Liver (tissue), 9 donors: ENCODE results near the gene HMGB2. TPM values are rescaled to one million over a fixed set of nuclear protein-coding genes. Genes with fewer than 3 reads are reported as not detected.

ENCODE experiments used
- DNase-seq: peaks from one replicate; pipeline ENCODE4 v3.0.0-alpha.2; 2017; ENCODE audit warnings: low spot score
- H3K27ac ChIP-seq, 2 donors: one replicate each; pipeline ENCODE4 v1.7.0; 2013; ENCODE audit warnings: inconsistent platforms in 2 of 2, low read length in 2 of 2, control low read depth in 1 of 2, low read depth in 1 of 2, mild to moderate bottlenecking in 1 of 2
- H3K27me3 ChIP-seq, 4 donors: one replicate each; pipeline versions ENCODE4 v1.6.1 to v1.7.0; 2013; ENCODE audit warnings: low read length in 3 of 4, inconsistent platforms in 1 of 4, mild to moderate bottlenecking in 1 of 4, moderate library complexity in 1 of 4; ENCODE audit not compliant: control insufficient read depth in 4 of 4, insufficient read depth in 4 of 4
- H3K36me3 ChIP-seq, 4 donors: one replicate each; pipeline versions ENCODE4 v1.6.1 to v1.7.0; 2013; ENCODE audit warnings: low read length in 3 of 4, mild to moderate bottlenecking in 3 of 4, low read depth in 1 of 4, moderate library complexity in 1 of 4; ENCODE audit not compliant: control insufficient read depth in 4 of 4, insufficient read depth in 3 of 4
- H3K4me1 ChIP-seq, 4 donors: one replicate each; pipeline versions ENCODE4 v1.6.1 to v1.7.0; 2013; ENCODE audit warnings: low read length in 3 of 4, mild to moderate bottlenecking in 3 of 4, moderate library complexity in 1 of 4; ENCODE audit not compliant: control insufficient read depth in 4 of 4, insufficient read depth in 4 of 4
- H3K4me3 ChIP-seq, 3 donors: one replicate each; pipeline versions ENCODE4 v1.6.1 to v1.7.0; 2013; ENCODE audit warnings: low read length in 3 of 3, control low read depth in 1 of 3, low read depth in 1 of 3, mild to moderate bottlenecking in 1 of 3
- H3K9ac ChIP-seq, 2 donors: one replicate each; pipeline ENCODE4 v1.7.0; 2013; ENCODE audit warnings: low read length in 2 of 2, mild to moderate bottlenecking in 2 of 2, moderate library complexity in 2 of 2, control low read depth in 1 of 2, low read depth in 1 of 2
- H3K9me3 ChIP-seq, 4 donors: one replicate each; pipeline versions ENCODE4 v1.6.1 to v1.7.0; 2013; ENCODE audit warnings: low read length in 3 of 4; ENCODE audit not compliant: control insufficient read depth in 4 of 4
- ATF3 ChIP-seq: IDR thresholded peaks from 2 replicates; pipeline ENCODE4 v1.6.1; 2016; ENCODE audit warnings: antibody characterized with exemption
- FOXA1 ChIP-seq: IDR thresholded peaks from 2 replicates; pipeline ENCODE4 v1.6.1; 2016; ENCODE audit warnings: antibody characterized with exemption
- FOXA2 ChIP-seq: IDR thresholded peaks from 2 replicates; pipeline ENCODE4 v1.6.1; 2016; ENCODE audit warnings: antibody characterized with exemption
- GABPA ChIP-seq, 2 donors: IDR thresholded peaks in 1 of 2; conservative IDR thresholded peaks in 1 of 2; 2 replicates each; pipeline ENCODE4 v1.6.1; 2016; ENCODE audit warnings: antibody characterized with exemption in 2 of 2, mild to moderate bottlenecking in 1 of 2, moderate library complexity in 1 of 2
- HNF4A ChIP-seq, 2 donors: conservative IDR thresholded peaks; 2 replicates each; pipeline ENCODE4 v1.6.1; 2016; ENCODE audit warnings: antibody characterized with exemption in 2 of 2, mild to moderate bottlenecking in 2 of 2
- HNF4G ChIP-seq: IDR thresholded peaks from 2 replicates; pipeline ENCODE4 v1.6.1; 2016; ENCODE audit warnings: antibody characterized with exemption
- JUND ChIP-seq, 2 donors: IDR thresholded peaks; 2 replicates each; pipeline ENCODE4 v1.6.1; 2016; ENCODE audit warnings: antibody characterized with exemption in 2 of 2
- MAX ChIP-seq: IDR thresholded peaks from 2 replicates; pipeline ENCODE4 v1.6.1; 2016; ENCODE audit warnings: antibody characterized with exemption
- NR2F2 ChIP-seq: IDR thresholded peaks from 2 replicates; pipeline ENCODE4 v1.6.1; 2016; ENCODE audit warnings: antibody characterized with exemption
- REST ChIP-seq: IDR thresholded peaks from 2 replicates; pipeline ENCODE4 v1.6.1; 2016; ENCODE audit warnings: antibody characterized with exemption, mild to moderate bottlenecking
- RXRA ChIP-seq, 2 donors: IDR thresholded peaks; 2 replicates each; pipeline ENCODE4 v1.6.1; 2017 to 2018; ENCODE audit warnings: antibody characterized with exemption in 2 of 2, mild to moderate bottlenecking in 1 of 2
- SP1 ChIP-seq: IDR thresholded peaks from 2 replicates; pipeline ENCODE4 v1.6.1; 2018; ENCODE audit warnings: antibody characterized with exemption, mild to moderate bottlenecking
- TAF1 ChIP-seq: conservative IDR thresholded peaks from 2 replicates; pipeline ENCODE4 v1.6.1; 2016; ENCODE audit warnings: antibody characterized with exemption, mild to moderate bottlenecking
- YY1 ChIP-seq: IDR thresholded peaks from 2 replicates; pipeline ENCODE4 v1.6.1; 2016; ENCODE audit warnings: antibody characterized with exemption, mild to moderate bottlenecking
- WGBS: extraction: QIAGEN DNeasy Blood & Tissue Kit; methylation state at CpG from one replicate; pipeline ENCODE4 v1.1.7; 2013; 5-methylcytosine and 5-hydroxymethylcytosine counted together
- polyA plus RNA-seq, 2 donors: library from polyadenylated mRNA; stranded (reverse) in 1 of 2; unstranded in 1 of 2; fragments of 200-250 nt in 1 of 2; fragments of >200 nt in 1 of 2; fragmentation: Nextera tagmentation in 1 of 2; extraction: Ambion mirVana in 1 of 2; gene quantifications; one replicate each; pipeline versions ENCODE4 v1.2.1 to v1.2.3, GENCODE V29; 2013 to 2015
- total RNA-seq, 2 donors: library from RNA; depleted of rRNA; stranded (reverse); fragments of >200 nt; gene quantifications; one replicate each; pipeline ENCODE4 v1.2.3, GENCODE V29; 2014
- donor health status: healthy.
- donor health status: healthy.
- donor health status: healthy.
- donor health status: healthy.
- donor health status: healthy.

Gene HMGB2
- total and polyA plus RNA-seq, 4 donors, result 7.2 to 271 (median 16.9) TPM

- H3K27ac ChIP-seq, result no peak overlapping the region
Observed at GRCh38 chr4:173332021-173332487, 2.1 kb downstream of the HMGB2 start.

GRCh38 chr4:173330590-173330989 lies 3.6 kb downstream of the HMGB2 start:
- TF ChIP-seq GABPA (IDR thresholded peaks at IDR 0.05 in 1 of 2, conservative IDR thresholded peaks at IDR 0.05 in 1 of 2), result no peak
- TF ChIP-seq HNF4G, result no peak
- Histone ChIP-seq H3K27ac (no peak overlapping the region), H3K36me3 (peaks cover 0 to 5% (median 3%) of the 10 kb centered on the region in 4 donors), H3K4me1 (peaks cover 0 to 17% (median 9%) of the 10 kb centered on the region in 4 donors), H3K9ac (no peak overlapping the region), H3K9me3 (no peaks in the 10 kb centered on the region), H3K4me3 (no peak overlapping the region), H3K27me3 (no peaks in the 10 kb centered on the region)
- WGBS, result 94% methylated on average over 2 of the region's 2 CpGs
- no peak for DNase-seq

More at GRCh38 chr4:173332021-173332487, 2.1 kb downstream of the HMGB2 start:
- peaks cover 0 to 5% (median 3%) of the 10 kb centered on the region in 4 donors for H3K36me3 ChIP-seq
- H3K4me1 ChIP-seq, result peaks cover 0 to 17% (median 9%) of the 10 kb centered on the region in 4 donors
- no peak for DNase-seq
- WGBS, result 60% methylated on average over 6 of the region's 6 CpGs
- H3K4me3 ChIP-seq, result peak overlapping the region in 1 of 3 donors; percentile 88
- H3K9me3 ChIP-seq, result no peaks in the 10 kb centered on the region
- H3K27me3 ChIP-seq, result no peaks in the 10 kb centered on the region
- no peak overlapping the region for H3K9ac ChIP-seq
- TF ChIP-seq RXRA (IDR thresholded peaks at IDR 0.05) (no peak), NR2F2 (no peak)

- Histone ChIP-seq H3K4me1 (peaks cover 0 to 8% (median 2%) of the 10 kb centered on the region in 4 donors), H3K36me3 (peaks cover 0 to 5% (median 3%) of the 10 kb centered on the region in 4 donors), H3K27ac (no peak overlapping the region), H3K9me3 (no peaks in the 10 kb centered on the region), H3K9ac (no peak overlapping the region), H3K27me3 (no peaks in the 10 kb centered on the region), H3K4me3 (no peak overlapping the region)
- no peak for TF ChIP-seq FOXA2
- TF ChIP-seq SP1, result no peak
- TF ChIP-seq JUND (IDR thresholded peaks at IDR 0.05), result no peak
- no peak for TF ChIP-seq ATF3
- no peak for TF ChIP-seq MAX
- no peak for TF ChIP-seq REST
- no peak for TF ChIP-seq GABPA (IDR thresholded peaks at IDR 0.05 in 1 of 2, conservative IDR thresholded peaks at IDR 0.05 in 1 of 2)
- no peak for TF ChIP-seq HNF4A (conservative IDR thresholded peaks at IDR 0.05)
- no peak for TF ChIP-seq FOXA1
- no peak for TF ChIP-seq YY1
- no peak for TF ChIP-seq NR2F2
- TF ChIP-seq HNF4G, result no peak
- TF ChIP-seq TAF1, result no peak
- 96% methylated on average over 5 of the region's 5 CpGs for WGBS
- no peak for DNase-seq
Observed at GRCh38 chr4:173328236-173328901, 5.8 kb downstream of the HMGB2 start.
